ENCODE measurements around the gene HOXC6.

DNA sequence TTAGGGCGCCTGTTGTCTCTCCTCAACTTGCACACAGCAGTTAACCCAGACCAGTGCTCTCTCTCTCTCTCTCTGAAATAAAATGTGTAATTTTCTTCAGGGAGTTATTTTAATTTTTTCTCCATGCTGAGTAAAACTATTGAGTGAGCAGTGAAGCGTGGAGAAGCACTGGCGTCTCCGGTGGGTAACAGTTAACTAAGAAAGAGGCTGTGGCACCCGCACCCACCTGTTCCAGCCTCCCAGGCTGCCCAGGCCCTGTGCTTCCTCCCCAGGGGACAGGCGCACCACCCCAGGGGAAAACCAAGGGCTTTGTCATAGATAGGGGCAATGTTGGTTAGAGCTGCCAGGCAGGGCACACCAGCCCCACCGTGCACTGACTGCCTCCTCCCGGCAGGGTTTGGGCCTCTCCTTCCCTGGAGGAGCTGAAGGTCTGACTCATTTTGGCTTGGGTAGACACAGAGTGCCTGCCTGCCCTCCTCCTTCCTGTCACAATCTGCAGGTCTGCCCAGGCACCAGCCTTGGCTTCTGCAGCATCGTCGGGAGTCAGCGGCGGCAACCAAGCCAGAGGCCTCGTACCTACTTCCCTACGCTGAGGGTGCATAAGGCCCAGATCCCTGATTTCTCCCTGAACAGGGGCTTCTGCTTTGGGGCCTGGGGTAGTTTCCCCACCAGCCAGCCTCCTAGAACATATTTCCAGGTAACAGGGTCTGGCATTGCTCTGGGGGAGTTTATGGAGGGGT lies 8.6 kb downstream of the HOXC6 start:
- no peak for TF ChIP-seq SRF (IDR thresholded peaks at IDR 0.05; ENCODE audit: low read depth in 2 of 2, low read length in 2 of 2)
- TF ChIP-seq YBX1 (IDR thresholded peaks at IDR 0.05), result no peak
- TF ChIP-seq JUND (IDR thresholded peaks at IDR 0.05; ENCODE audit: low read depth, low read length), result no peak
- TF ChIP-seq POLR2AphosphoS5 (IDR thresholded peaks at IDR 0.05; ENCODE audit: low read length), result no peak

Measured in GM12878 (cell line).